Measurements from ENCODE around the gene CELF2. TPM values are rescaled to one million over a fixed set of nuclear protein-coding genes. Genes with fewer than 3 reads are reported as not detected.

CELF2 gene
- total and polyA plus RNA-seq, 2 of the 4 experiments (the other 2 are of a cell fraction) = 3.5 to 6.6 TPM

- WGBS, 2 experiments (ENCODE audit: extremely low coverage in 2 of 2, insufficient read length in 1 of 2) = no CpG with 5 or more reads among the region's 1 CpG
Measured at GRCh38 chr10:11307937-11308336, 290.3 kb downstream of the CELF2 start.

More at GRCh38 chr10:11307937-11308336, 290.3 kb downstream of the CELF2 start:
- Histone ChIP-seq H2AK9ac (replicated peaks; ENCODE audit: low read depth, low read length, poor library complexity) (no peak overlapping the region), H3K4me1 (ENCODE audit: control insufficient read depth, insufficient read depth, low read length) (no peaks in the 10 kb centered on the region), H4K20me1 (ENCODE audit: insufficient read depth, low read length) (no peaks in the 10 kb centered on the region), H4K8ac (ENCODE audit: low read depth in 2 of 2, low read length in 2 of 2) (no peak overlapping the region), H3K4me2 (ENCODE audit: low read depth, low read length) (no peak overlapping the region), H2AFZ (replicated peaks; ENCODE audit: low read length, poor library complexity) (no peak overlapping the region), H3K9ac (ENCODE audit: low read depth, low read length) (no peak overlapping the region), H4K91ac (ENCODE audit: insufficient read depth, low read depth, low read length) (no peak overlapping the region), H2BK120ac (ENCODE audit: low read depth, low read length) (no peak overlapping the region), H2BK5ac (ENCODE audit: low read depth, low read length, poor library complexity, severe bottlenecking) (no peak overlapping the region), H3K4me3 (ENCODE audit: insufficient read depth, low read depth, low read length) (no peak overlapping the region), H3K4ac (ENCODE audit: low read depth, low read length) (no peak overlapping the region), H3K27ac (ENCODE audit: insufficient read depth, low read length) (no peak overlapping the region), H3K79me1 (ENCODE audit: low read depth in 1 of 2, low read length in 2 of 2) (no peaks in the 10 kb centered on the region), H2BK15ac (ENCODE audit: low read depth, low read length) (no peak overlapping the region), H4K5ac (ENCODE audit: low read depth, low read length) (no peak overlapping the region), H3K27me3 (ENCODE audit: control insufficient read depth, insufficient read depth, low read length) (no peaks in the 10 kb centered on the region), H3K36me3 (ENCODE audit: control insufficient read depth, insufficient read depth, low read length) (no peaks in the 10 kb centered on the region), H3K9me1 (ENCODE audit: insufficient read depth, low read length) (no peaks in the 10 kb centered on the region), H2AK5ac (ENCODE audit: low read depth, low read length) (no peak overlapping the region), H3K23ac (ENCODE audit: low read depth, low read length) (no peak overlapping the region), H3K14ac (replicated peaks; ENCODE audit: low read depth, low read length) (no peak overlapping the region), H2BK20ac (ENCODE audit: low read depth, low read length) (no peak overlapping the region), H3K56ac (ENCODE audit: extremely low read depth, insufficient read depth, low read length) (no peak overlapping the region), H3K18ac (ENCODE audit: low read depth, low read length) (no peak overlapping the region), H3K9me3 (ENCODE audit: control insufficient read depth, insufficient read depth, low read length) (peaks cover 18% of the 10 kb centered on the region)
- dilution Hi-C loops (cut with HindIII; ENCODE audit: low sequenced_read_pairs, unreplicated experiment) = no loop called here
- BruUV-seq (replicated peaks) = no TSS peak
- DNase-seq = no peak
- CTCF ChIA-PET = no interaction called here
- intact Hi-C loops (cut with micrococcal nuclease) = no loop called here
- no peak for ATAC-seq (ENCODE audit: low read depth)
- in situ Hi-C loops (cut with MboI; ENCODE audit: low sequenced_read_pairs) = no loop called here
- POLR2A ChIA-PET (ENCODE audit: unreplicated experiment) = no interaction called here
- no peak for TF ChIP-seq CEBPB (IDR thresholded peaks at IDR 0.05; ENCODE audit: low read depth, low read length)
- no peak for TF ChIP-seq SMC3 (IDR thresholded peaks at IDR 0.05; ENCODE audit: low read depth, low read length)
- no peak for TF ChIP-seq RFX5 (IDR thresholded peaks at IDR 0.05; ENCODE audit: low read depth, low read length)
- TF ChIP-seq BHLHE40 (IDR thresholded peaks at IDR 0.05; ENCODE audit: low read depth, low read length) = no peak
- no peak for TF ChIP-seq USF2 (IDR thresholded peaks at IDR 0.05; ENCODE audit: low read depth, low read length)
- TF ChIP-seq RAD21 (IDR thresholded peaks at IDR 0.05; ENCODE audit: low read length) = no peak
- no peak for TF ChIP-seq MXI1 (IDR thresholded peaks at IDR 0.05; ENCODE audit: borderline replicate concordance, low read depth, low read length)
- TF ChIP-seq POLR2A (IDR thresholded peaks at IDR 0.05; ENCODE audit: low read depth, low read length) = no peak
- TF ChIP-seq ELK1 (IDR thresholded peaks at IDR 0.05; ENCODE audit: borderline replicate concordance, low read depth, low read length) = no peak
- TF ChIP-seq FOS (IDR thresholded peaks at IDR 0.05; ENCODE audit: low read depth, low read length) = no peak
